CD4-positive, alpha-beta T cell treated with Interleukin-10 for 1 hour (primary cell): ENCODE results near the gene NR2E1.

Source experiments
- DNase-seq: peaks from one replicate; pipeline ENCODE4 v3.0.0-alpha.2; 2020

NR2E1 gene

GRCh38 chr6:108222504-108222903 is 56.7 kb downstream of the NR2E1 start:
- no peak for DNase-seq

DNA sequence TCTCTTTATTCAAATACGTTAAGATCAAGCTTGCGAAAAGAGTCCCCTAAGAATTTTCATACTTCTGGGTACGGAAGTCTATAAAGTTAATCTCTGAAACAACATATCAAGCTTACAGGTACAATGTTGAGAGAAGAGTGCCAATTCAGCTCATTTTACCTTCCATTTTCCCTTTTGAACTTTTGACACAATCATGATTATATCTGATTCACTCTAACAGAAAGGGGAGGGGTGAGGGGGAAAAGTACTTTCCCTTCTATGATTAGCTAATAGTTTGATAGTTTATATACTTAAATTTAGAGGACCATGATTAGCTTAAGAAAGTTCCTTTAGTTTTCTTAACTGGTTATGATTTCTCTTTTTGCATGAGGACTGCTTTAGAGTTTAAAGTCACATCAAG is 61.5 kb downstream of the NR2E1 start:
- DNase-seq = no peak

GRCh38 chr6:108228416-108228815 is 62.6 kb downstream of the NR2E1 start:
- no peak for DNase-seq

GRCh38 chr6:108235127-108235526 is 69.3 kb downstream of the NR2E1 start:
- no peak for DNase-seq

DNA sequence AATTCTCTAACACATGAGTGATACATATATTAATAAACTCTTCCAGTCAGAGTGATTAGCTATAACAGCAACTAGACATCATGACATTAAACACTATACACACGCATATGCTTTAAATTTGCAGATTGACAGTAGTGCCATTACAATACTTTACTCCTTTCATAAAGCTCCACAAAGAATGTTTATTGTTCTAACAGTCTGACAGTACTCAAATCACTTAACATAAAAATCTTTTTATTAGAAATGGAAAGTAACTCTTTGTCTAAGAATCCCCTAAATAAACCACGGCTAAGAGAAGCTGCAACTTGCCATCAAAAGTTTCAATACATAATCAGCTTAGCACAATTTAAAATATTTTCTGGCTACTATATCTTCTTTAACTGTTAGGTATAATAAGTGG is 71.0 kb downstream of the NR2E1 start:
- no peak for DNase-seq

- no peak for DNase-seq
Observed at GRCh38 chr6:108238322-108238721, 72.5 kb downstream of the NR2E1 start.
